ENCODE measurements around the gene SNX5.

Gene SNX5

GRCh38 chr20:17910828-17911294 lies 57.7 kb downstream of the SNX5 start:
- no peak for DNase-seq

GRCh38 chr20:17909869-17910321 lies 58.7 kb downstream of the SNX5 start:
- no peak for DNase-seq

GRCh38 chr20:17905544-17905943 lies 63.0 kb downstream of the SNX5 start:
- no peak for DNase-seq

GRCh38 chr20:17904027-17904426 lies 64.6 kb downstream of the SNX5 start:
- no peak for DNase-seq

- no peak for DNase-seq
Observed at GRCh38 chr20:17902531-17903083, 66.0 kb downstream of the SNX5 start.

GRCh38 chr20:17901971-17902370 lies 66.6 kb downstream of the SNX5 start:
- DNase-seq, result no peak

GRCh38 chr20:17898548-17898994 lies 70.0 kb downstream of the SNX5 start:
- DNase-seq, result no peak

- DNase-seq, result no peak
Observed at GRCh38 chr20:17897566-17898307, 70.9 kb downstream of the SNX5 start.

GRCh38 chr20:17896771-17897369 lies 71.7 kb downstream of the SNX5 start:
- no peak for DNase-seq

- no peak for DNase-seq
Observed at GRCh38 chr20:17896193-17896723, 72.3 kb downstream of the SNX5 start.

GRCh38 chr20:17895641-17896171 lies 72.9 kb downstream of the SNX5 start:
- no peak for DNase-seq

GRCh38 chr20:17893445-17893844 lies 75.1 kb downstream of the SNX5 start:
- DNase-seq, result no peak

GRCh38 chr20:17892189-17892938 lies 76.2 kb downstream of the SNX5 start:
- DNase-seq, result no peak

Data from NCI-H774 (cell line).